PC-3 (cell line): ENCODE measurements around the gene LRRC8B. TPM values are rescaled to one million over a fixed set of nuclear protein-coding genes. Genes with fewer than 3 reads are reported as not detected.
"Not testable (repeated sequence)": the region's sequence is repeated elsewhere in the genome, so short reads cannot be mapped to it uniquely, and the experiment has no call there.

ENCODE experiments used
- ATAC-seq: fragments of 200-7000 bp; cut with Tn5 transposase; 2 replicates; pipeline ENCODE4 v1.9.1; 2020; ENCODE audit warnings: mild to moderate bottlenecking, moderate library complexity
- BruUV-seq: library from RNA; stranded (reverse); fragments of 400-500 nt; replicated peaks from 2 replicates; lab custom pipeline; 2021; lab: Mats Ljungman, UMichigan
- CTCF ChIA-PET: fragments of 300-600 bp; sonication (Branson Sonifier 250); formaldehyde crosslinking; loops from one replicate; lab custom pipeline; 2022; ENCODE audit warnings: antibody characterized with exemption; lab: Charles Lee
- POLR2A ChIA-PET: fragments of 300-600 bp; sonication (Branson Sonifier 250); formaldehyde crosslinking; loops from one replicate; lab custom pipeline; 2022; ENCODE audit warnings: antibody characterized with exemption; ENCODE audit not compliant: unreplicated experiment; lab: Charles Lee
- DNase-seq: peaks from one replicate; pipeline ENCODE4 v3.0.0-alpha.2; 2015
- H2AFZ ChIP-seq: fragments of 300-600 bp; sonication (generic); 2 replicates; pipeline ENCODE4 v1.6.0; 2016; ENCODE audit warnings: antibody characterized with exemption, low read length
- H3F3A ChIP-seq: fragments of 300-600 bp; sonication (generic); one replicate; pipeline ENCODE4 v1.6.0; 2017; ENCODE audit warnings: antibody characterized with exemption, low read length, control low read depth, mild to moderate bottlenecking; ENCODE audit not compliant: unreplicated experiment
- H3K27ac ChIP-seq: fragments of 300-600 bp; sonication (generic); 2 replicates; pipeline ENCODE4 v1.5.1; 2016; ENCODE audit warnings: mild to moderate bottlenecking, low read length
- H3K27me3 ChIP-seq: fragments of 300-600 bp; sonication (generic); 2 replicates; pipeline ENCODE4 v1.6.1; 2016; ENCODE audit warnings: low read length, mixed read lengths
- H3K36me3 ChIP-seq: fragments of 300-600 bp; sonication (generic); 2 replicates; pipeline ENCODE4 v1.6.1; 2016; ENCODE audit warnings: low read depth, mixed run types, low read length, mixed read lengths
- H3K4me1 ChIP-seq: fragments of 300-600 bp; sonication (generic); 2 replicates; pipeline ENCODE4 v1.5.1; 2016; ENCODE audit warnings: low read length; ENCODE audit not compliant: insufficient read depth
- H3K4me2 ChIP-seq: fragments of 300-600 bp; sonication (generic); 2 replicates; pipeline ENCODE4 v1.6.0; 2016; ENCODE audit warnings: low read length
- H3K4me3 ChIP-seq: fragments of 300-600 bp; sonication (generic); 2 replicates; pipeline ENCODE4 v1.5.1; 2016; ENCODE audit warnings: mild to moderate bottlenecking, low read length, mixed read lengths
- H3K79me2 ChIP-seq: fragments of 300-600 bp; sonication (generic); 2 replicates; pipeline ENCODE4 v1.6.1; 2017; ENCODE audit warnings: low read length, mixed read lengths
- H3K9ac ChIP-seq: fragments of 300-600 bp; sonication (generic); 2 replicates; pipeline ENCODE4 v1.6.0; 2016; ENCODE audit warnings: mild to moderate bottlenecking, low read length
- H3K9me2 ChIP-seq: fragments of 300-600 bp; sonication (generic); replicated peaks from 2 replicates; pipeline ENCODE4 v1.6.1; 2016; ENCODE audit warnings: mixed run types, low read length, mixed read lengths
- H3K9me3 ChIP-seq: fragments of 300-600 bp; sonication (generic); 2 replicates; pipeline ENCODE4 v1.6.1; 2016; ENCODE audit warnings: low read length, mixed read lengths
- H4K20me1 ChIP-seq: fragments of 300-600 bp; sonication (generic); 2 replicates; pipeline ENCODE4 v1.6.1; 2016; ENCODE audit warnings: low read length, mixed read lengths
- EZH2 ChIP-seq: fragments of 300-600 bp; sonication (generic); IDR thresholded peaks from one replicate; pipeline ENCODE4 v1.6.1; 2017; ENCODE audit warnings: antibody characterized with exemption, mild to moderate bottlenecking, low read length; ENCODE audit not compliant: unreplicated experiment
- EZH2phosphoT487 ChIP-seq: fragments of 300-600 bp; sonication (generic); IDR thresholded peaks from 2 replicates; pipeline ENCODE4 v1.6.1; 2018; ENCODE audit warnings: mild to moderate bottlenecking, antibody characterized with exemption, low read length, borderline replicate concordance
- intact Hi-C: fragments of 100-400 bp; cut with micrococcal nuclease; formaldehyde crosslinking; loops from 2 replicates; pipeline ENCODE4 v1.9.0; 2023
- total RNA-seq: library from RNA; depleted of rRNA; stranded (reverse); fragments of >200 nt; gene quantifications from 2 replicates; pipeline ENCODE4 v1.2.3, GENCODE V29; 2014
- TF ChIP-seq, protein P1 (sequence below): fragments of 300-600 bp; sonication (generic); conservative IDR thresholded peaks from 2 replicates; pipeline ENCODE4 v1.5.1; 2017; ENCODE audit warnings: antibody characterized with exemption, low read depth, mild to moderate bottlenecking, low read length

LRRC8B gene
- total RNA-seq, 1 experiment from 2014 or later, result 8.4 TPM

DNA sequence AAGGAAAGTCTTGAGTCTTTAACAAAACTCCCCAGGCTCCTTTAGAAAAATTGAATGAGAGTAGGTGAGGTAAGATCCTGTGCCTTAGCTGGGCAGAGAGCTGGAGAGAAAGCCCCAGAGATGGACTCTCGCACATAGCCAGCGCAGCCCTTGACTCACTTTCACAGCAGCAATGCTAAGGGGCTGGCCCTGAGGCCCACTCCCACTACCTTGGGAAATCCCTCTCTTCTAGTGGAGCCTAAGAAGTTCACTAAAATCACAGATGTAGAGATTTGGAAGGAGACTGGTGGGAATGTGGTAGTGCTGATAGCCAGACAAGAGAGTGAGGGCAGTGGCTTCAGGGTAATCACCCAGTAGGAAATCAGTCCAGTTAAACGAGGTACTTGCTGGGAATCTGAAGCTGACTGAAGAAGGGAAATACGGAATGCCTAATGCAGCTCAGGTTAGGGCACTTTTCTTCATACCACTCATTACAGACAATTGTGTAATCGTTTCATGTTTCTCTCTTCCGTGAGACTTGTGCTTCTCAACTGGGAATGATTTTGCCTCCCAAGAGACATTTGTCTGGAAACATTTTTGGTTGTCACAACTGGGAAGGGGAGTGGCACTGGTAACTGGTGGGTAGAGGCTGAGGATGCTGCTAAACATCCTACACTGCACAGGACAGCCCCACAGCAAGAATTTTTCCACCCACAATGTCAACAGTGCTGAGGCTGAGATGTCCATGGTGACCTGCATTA lies 65.9 kb downstream of the LRRC8B start:
- no peak for ATAC-seq
- H3F3A ChIP-seq, result no peaks in the 10 kb centered on the region
- no peaks in the 10 kb centered on the region for H3K27me3 ChIP-seq
- ChIA-PET CTCF (no interaction called here), POLR2A (no interaction called here)
- no peak for TF ChIP-seq EZH2
- TF ChIP-seq EZH2phosphoT487, result no peak
- TF ChIP-seq, protein P1, sequence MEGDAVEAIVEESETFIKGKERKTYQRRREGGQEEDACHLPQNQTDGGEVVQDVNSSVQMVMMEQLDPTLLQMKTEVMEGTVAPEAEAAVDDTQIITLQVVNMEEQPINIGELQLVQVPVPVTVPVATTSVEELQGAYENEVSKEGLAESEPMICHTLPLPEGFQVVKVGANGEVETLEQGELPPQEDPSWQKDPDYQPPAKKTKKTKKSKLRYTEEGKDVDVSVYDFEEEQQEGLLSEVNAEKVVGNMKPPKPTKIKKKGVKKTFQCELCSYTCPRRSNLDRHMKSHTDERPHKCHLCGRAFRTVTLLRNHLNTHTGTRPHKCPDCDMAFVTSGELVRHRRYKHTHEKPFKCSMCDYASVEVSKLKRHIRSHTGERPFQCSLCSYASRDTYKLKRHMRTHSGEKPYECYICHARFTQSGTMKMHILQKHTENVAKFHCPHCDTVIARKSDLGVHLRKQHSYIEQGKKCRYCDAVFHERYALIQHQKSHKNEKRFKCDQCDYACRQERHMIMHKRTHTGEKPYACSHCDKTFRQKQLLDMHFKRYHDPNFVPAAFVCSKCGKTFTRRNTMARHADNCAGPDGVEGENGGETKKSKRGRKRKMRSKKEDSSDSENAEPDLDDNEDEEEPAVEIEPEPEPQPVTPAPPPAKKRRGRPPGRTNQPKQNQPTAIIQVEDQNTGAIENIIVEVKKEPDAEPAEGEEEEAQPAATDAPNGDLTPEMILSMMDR, result no peak
- intact Hi-C loops, result no loop called here
- no peaks in the 10 kb centered on the region for H3K79me2 ChIP-seq
- no TSS peak for BruUV-seq
- no peaks in the 10 kb centered on the region for H3K9me2 ChIP-seq
- no peak overlapping the region for H3K4me2 ChIP-seq
- H3K36me3 ChIP-seq, result 0 out of 2 replicates have a peak, but pooled peaks cover 5% of the 10 kb centered on the region
- H2AFZ ChIP-seq, result no peak overlapping the region
- no peak overlapping the region for H3K9ac ChIP-seq
- no peak overlapping the region for H3K27ac ChIP-seq
- H3K4me1 ChIP-seq, result peaks cover 23% of the 10 kb centered on the region
- H3K9me3 ChIP-seq, result no peaks in the 10 kb centered on the region
- H3K4me3 ChIP-seq, result no peak overlapping the region
- no peaks in the 10 kb centered on the region for H4K20me1 ChIP-seq
- no peak for DNase-seq

DNA sequence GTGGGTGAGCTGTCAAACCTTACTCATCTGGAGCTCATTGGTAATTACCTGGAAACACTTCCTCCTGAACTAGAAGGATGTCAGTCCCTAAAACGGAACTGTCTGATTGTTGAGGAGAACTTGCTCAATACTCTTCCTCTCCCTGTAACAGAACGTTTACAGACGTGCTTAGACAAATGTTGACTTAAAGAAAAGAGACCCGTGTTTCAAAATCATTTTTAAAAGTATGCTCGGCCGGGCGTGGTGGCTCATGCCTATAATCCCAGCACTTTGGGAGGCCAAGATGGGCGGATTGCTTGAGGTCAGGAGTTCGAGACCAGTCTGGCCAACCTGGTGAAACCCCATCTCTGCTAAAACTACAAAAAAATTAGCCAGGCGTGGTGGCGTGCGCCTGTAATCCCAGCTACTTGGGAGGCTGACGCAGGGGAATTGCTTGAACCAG lies 68.3 kb downstream of the LRRC8B start:
- H3K4me3 ChIP-seq, H3K36me3 ChIP-seq, POLR2A ChIA-PET, H4K20me1 ChIP-seq, CTCF ChIA-PET, H3K9me3 ChIP-seq, H3F3A ChIP-seq, H3K9me2 ChIP-seq, intact Hi-C loops, H3K79me2 ChIP-seq, H3K9ac ChIP-seq, BruUV-seq, H3K27me3 ChIP-seq: not testable (repeated sequence)
- DNase-seq (peak; percentile 77), ATAC-seq (peak; percentile 67)
- Histone ChIP-seq H3K4me1 (peaks cover 23% of the 10 kb centered on the region), H2AFZ (0 out of 2 replicates have a peak overlapping the region, but pooled peaks have one; percentile 9), H3K4me2 (peak overlapping the region; percentile 10; the same call in 1 of the 2 replicates), H3K27ac (peak overlapping the region; percentile 32; the same call in 1 of the 2 replicates)

DNA sequence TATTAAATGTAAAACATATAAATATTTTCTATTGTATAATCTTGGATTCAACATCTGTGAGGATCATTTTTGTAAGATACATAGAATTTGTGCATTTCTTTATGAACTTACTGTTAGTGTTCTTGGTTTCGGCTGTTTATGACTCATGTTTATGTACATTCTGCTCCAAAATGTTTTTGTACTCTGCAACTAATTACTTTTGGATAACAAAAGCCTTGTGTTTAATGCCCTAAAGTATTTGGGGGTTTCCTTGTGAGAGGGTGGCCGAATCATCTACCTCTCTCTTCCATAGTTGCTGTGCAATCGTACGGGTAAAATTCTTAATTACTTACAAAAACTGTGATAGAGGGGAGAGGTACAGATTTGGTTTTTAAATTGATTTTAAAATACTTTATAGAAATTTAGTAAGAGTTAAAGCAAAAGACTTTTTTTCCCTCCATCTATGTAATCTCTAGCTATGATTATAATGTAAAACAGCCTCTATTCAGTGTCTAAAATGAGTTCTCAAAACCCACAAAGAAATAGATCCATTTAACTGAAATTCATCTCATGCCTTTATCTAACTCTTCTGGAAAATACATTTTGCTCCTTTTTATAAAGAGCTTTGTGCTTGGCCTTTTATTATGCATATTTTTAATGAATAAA lies 69.6 kb downstream of the LRRC8B start:
- CTCF ChIA-PET, result no interaction called here

More for the DNA sequence above, 69.6 kb downstream of the LRRC8B start:
- intact Hi-C loops, result no loop called here
- Histone ChIP-seq H3K4me2 (no peak overlapping the region), H3K9ac (no peak overlapping the region), H3K27me3 (no peaks in the 10 kb centered on the region), H3F3A (no peaks in the 10 kb centered on the region), H3K4me3 (no peak overlapping the region), H3K36me3 (no peaks in the 10 kb centered on the region), H3K9me3 (no peaks in the 10 kb centered on the region), H3K4me1 (peaks cover 23% of the 10 kb centered on the region), H4K20me1 (no peaks in the 10 kb centered on the region), H2AFZ (no peak overlapping the region), H3K27ac (no peak overlapping the region), H3K79me2 (no peaks in the 10 kb centered on the region), H3K9me2 (no peaks in the 10 kb centered on the region)
- no peak for TF ChIP-seq EZH2phosphoT487
- TF ChIP-seq, protein P1, result no peak
- no peak for TF ChIP-seq EZH2
- BruUV-seq, result no TSS peak
- ATAC-seq, result no peak
- DNase-seq, result no peak
- POLR2A ChIA-PET, result no interaction called here
